Mucosa of descending colon (tissue), 3 donors: ENCODE measurements around the gene KAT5. TPM values are rescaled to one million over a fixed set of nuclear protein-coding genes. Genes with fewer than 3 reads are reported as not detected.
"Not testable (repeated sequence)": the region's sequence is repeated elsewhere in the genome, so short reads cannot be mapped to it uniquely, and the experiment has no call there.

Experiments used
- ATAC-seq: fragments of 200-7000 bp; cut with Tn5 transposase; one replicate; pipeline ENCODE4 v1.9.1; 2020; ENCODE audit warnings: mild to moderate bottlenecking, moderate library complexity
- DNase-seq, 3 donors: peaks; one replicate each; pipeline ENCODE4 v3.0.0-alpha.2; 2020
- H3K36me3 ChIP-seq: fragments of 200-600 bp; one replicate; pipeline ENCODE4 v1.8.0; 2021; ENCODE audit warnings: low read depth, mild to moderate bottlenecking
- H3K4me1 ChIP-seq: fragments of 200-600 bp; one replicate; pipeline ENCODE4 v1.8.0; 2021; ENCODE audit warnings: low read depth, mild to moderate bottlenecking
- H3K4me3 ChIP-seq: fragments of 200-600 bp; one replicate; pipeline ENCODE4 v1.8.0; 2021; ENCODE audit warnings: mild to moderate bottlenecking
- H3K9me3 ChIP-seq: fragments of 200-600 bp; one replicate; pipeline ENCODE4 v1.8.0; 2021; ENCODE audit warnings: mild to moderate bottlenecking
- CTCF ChIP-seq: fragments of 200-600 bp; IDR thresholded peaks from one replicate; pipeline ENCODE4 v1.8.0; 2022; ENCODE audit warnings: antibody characterized with exemption, mild to moderate bottlenecking
- intact Hi-C, 2 donors: fragments of 100-400 bp; cut with DNase I in 1 of 2; cut with micrococcal nuclease in 1 of 2; formaldehyde crosslinking; loops; one replicate each; pipeline versions ENCODE4 v1.11.0 to v1.11.1; 2022; cut with DNase I, micrococcal nuclease
- total RNA-seq, 3 donors: library from RNA; stranded (reverse); fragmentation: NEBNext Ultra II Directional in 2 of 3; extraction: Animal tissue kit (Norgen Biotek cat#: 25700) in 2 of 3; gene quantifications; one replicate each; pipeline versions ENCODE4 v1.2.1 to v1.2.4, GENCODE V29; 2021 to 2023
- donor health status: DM: no; HTN: no; CAD: no; lungs with moderate emphysema.
- donor health status: DM: no; HTN: no; CAD: no.
- donor health status: DM: no; HTN: yes; CAD: no.

KAT5 gene
- total RNA-seq, 3 donors from 2014 or later, result 70.9 to 92.0 (median 90.5) TPM

DNA sequence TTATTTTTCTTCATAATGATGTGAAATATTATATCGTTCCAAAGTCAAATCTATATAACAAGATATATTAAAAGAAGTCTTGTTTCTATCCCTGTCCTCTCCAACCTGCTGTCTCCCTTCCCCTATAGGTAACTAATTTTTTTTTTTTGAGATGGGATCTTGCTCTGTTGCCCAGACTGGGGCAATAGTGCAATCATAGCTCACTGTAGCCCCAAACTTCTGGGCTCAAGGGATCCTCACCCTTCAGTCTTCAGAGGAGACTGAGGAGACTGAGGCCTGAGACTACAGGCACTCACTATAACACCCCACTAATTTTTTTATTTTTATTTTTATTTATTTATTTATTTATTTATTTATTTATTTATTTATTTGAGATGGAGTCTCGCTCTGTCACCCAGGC is 39.1 kb upstream of the KAT5 start:
- Histone ChIP-seq H3K4me1 (no peaks in the 10 kb centered on the region), H3K36me3 (no peaks in the 10 kb centered on the region), H3K9me3 (no peaks in the 10 kb centered on the region), H3K4me3 (no peak overlapping the region)
- intact Hi-C loops, result no loop called here
- DNase-seq (no peak), ATAC-seq (no peak)
- no peak for TF ChIP-seq CTCF

- no peak for TF ChIP-seq CTCF
- no peaks in the 10 kb centered on the region for H3K36me3 ChIP-seq
- ATAC-seq (no peak), DNase-seq (no peak)
- intact Hi-C loops, result no loop called here
- no peaks in the 10 kb centered on the region for H3K4me1 ChIP-seq
- H3K4me3 ChIP-seq, result no peak overlapping the region
- H3K9me3 ChIP-seq, result no peaks in the 10 kb centered on the region
Measured at GRCh38 chr11:65680192-65680743, 31.8 kb upstream of the KAT5 start.

GRCh38 chr11:65683480-65683879 is 28.6 kb upstream of the KAT5 start:
- H3K4me1 ChIP-seq, ATAC-seq, H3K36me3 ChIP-seq, H3K9me3 ChIP-seq, H3K4me3 ChIP-seq, DNase-seq, intact Hi-C loops: not testable (repeated sequence)

DNA sequence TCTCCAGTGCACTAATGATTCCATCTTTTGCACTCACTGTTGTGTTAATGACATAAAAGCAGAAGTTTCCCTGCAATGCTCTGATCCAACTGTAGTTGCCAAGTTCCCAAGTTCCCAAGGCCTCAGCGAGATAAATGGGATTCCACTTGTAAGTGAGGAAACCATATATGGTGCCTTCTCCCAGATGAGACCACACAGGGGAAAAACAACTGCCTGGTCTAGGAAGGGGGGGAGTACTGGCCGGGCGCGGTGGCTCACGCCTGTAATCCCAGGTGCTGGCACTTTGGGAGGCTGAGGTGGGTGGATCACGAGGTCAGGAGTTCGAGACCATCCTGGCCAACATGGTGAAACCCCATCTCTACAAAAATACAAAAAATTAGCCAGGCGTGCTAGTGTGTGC is 26.1 kb upstream of the KAT5 start:
- Histone ChIP-seq H3K36me3 (no peaks in the 10 kb centered on the region), H3K4me3 (no peak overlapping the region), H3K4me1 (no peaks in the 10 kb centered on the region), H3K9me3 (no peaks in the 10 kb centered on the region)
- DNase-seq (no peak), ATAC-seq (no peak)
- no peak for TF ChIP-seq CTCF
- intact Hi-C loops, result no loop called here

GRCh38 chr11:65691847-65692246 is 20.2 kb upstream of the KAT5 start:
- H3K4me3 ChIP-seq, intact Hi-C loops, DNase-seq, H3K36me3 ChIP-seq, H3K9me3 ChIP-seq, H3K4me1 ChIP-seq, ATAC-seq: not testable (repeated sequence)

- TF ChIP-seq CTCF, result no peak
- Histone ChIP-seq H3K4me1 (peaks cover 9% of the 10 kb centered on the region), H3K9me3 (no peaks in the 10 kb centered on the region), H3K36me3 (no peaks in the 10 kb centered on the region), H3K4me3 (no peak overlapping the region)
- peak; percentile 59 to 69 (median 60) for DNase-seq
- intact Hi-C loops, result no loop called here
- ATAC-seq, result peak; percentile 53
Measured at GRCh38 chr11:65692367-65692766, 19.7 kb upstream of the KAT5 start.
